ENCODE measurements around the gene SARM1.
"Not testable (repeated sequence)": the region's sequence is repeated elsewhere in the genome, so short reads cannot be mapped to it uniquely, and the experiment has no call there.

The SARM1 gene

DNA sequence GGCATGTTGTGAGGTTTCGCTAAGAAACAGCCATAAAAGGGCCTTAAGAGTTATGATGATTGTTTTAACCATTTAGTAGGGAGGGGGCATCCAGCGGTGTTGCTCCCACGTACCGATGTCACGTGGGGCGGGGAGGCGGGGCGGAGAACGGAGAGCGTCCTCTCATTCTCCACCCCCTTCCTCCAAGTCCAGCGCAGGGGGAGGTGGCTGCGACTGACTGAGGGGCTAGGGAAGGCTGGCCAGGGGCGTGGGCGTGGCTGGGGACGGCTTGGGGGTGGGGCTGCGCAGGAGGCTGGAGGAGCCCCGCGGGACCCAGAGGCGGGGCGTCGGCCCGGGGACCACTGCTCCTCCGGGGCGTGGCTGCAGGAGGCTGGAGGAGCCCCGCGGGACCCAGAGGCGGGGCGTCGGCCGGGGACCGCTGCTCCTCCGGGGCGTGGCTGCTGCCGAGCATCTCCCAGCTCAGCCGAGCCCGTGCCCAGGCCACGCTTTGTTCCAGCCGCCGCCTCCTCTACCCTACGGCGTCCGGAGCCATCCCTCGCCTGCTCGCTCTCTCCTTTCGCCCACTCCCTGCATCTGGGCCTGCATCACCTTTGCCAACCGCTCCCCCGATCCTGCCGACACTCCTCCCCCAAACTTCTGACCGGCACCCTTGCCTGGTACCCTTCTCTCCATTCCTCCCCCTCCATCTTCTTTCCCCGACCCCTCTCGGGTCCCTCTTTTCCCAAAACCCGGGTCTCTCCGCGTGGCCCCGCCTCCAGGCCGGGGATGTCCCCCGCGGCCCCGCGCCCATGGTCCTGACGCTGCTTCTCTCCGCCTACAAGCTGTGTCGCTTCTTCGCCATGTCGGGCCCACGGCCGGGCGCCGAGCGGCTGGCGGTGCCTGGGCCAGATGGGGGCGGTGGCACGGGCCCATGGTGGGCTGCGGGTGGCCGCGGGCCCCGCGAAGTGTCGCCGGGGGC, at the start of gene SARM1:
SARM1 (plus strand) TSS at position 450 of the 958 bp plus-strand sequence; CDS start at position 789, 339 bp downstream.
- peak; percentile 100 for DNase-seq (ENCODE audit: low spot score)

DNA sequence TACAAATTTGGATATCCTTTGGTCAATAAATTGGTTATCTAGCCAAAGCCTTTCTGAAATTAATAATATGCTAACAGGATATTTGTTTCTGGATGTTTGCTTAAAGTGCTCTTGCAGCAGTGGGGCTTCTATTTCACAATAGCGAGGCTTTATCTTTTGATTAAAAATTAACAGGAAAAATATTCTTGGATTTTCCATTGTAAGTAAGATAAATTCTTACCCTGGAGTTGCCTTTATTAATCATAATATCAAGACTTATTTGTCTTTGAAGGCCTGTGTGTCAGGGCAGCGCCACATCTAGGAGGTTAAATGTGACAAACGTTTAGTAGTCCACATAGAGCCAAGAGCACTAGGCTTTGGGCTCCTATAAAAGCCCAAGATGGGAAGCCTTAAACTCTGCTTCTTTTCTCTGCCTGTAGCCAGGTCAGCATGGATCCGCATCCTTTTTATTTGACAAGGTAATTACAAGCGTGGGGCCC, 47.2 kb upstream of the SARM1 start:
- DNase-seq (ENCODE audit: low spot score) = no peak

DNA sequence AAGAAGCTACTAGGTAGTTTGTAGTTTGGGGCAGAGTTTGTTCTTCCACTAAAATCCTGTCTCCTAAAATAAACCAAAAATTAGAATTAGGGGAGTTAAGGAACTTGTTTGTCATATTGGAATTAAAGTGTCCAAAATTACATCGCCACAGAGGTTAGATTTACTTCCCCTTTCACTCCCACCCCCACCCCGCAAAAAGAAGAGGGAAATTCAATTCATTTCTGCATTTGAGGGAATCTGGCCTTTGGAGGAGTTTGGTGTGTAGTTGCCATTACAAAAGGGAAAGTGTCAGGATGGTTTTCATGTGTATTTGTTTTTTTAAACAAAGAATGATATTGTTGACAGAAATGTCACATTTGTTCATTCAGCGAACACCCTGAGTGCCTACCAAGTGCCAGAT, 46.7 kb upstream of the SARM1 start:
- DNase-seq (ENCODE audit: low spot score) = no peak

DNA sequence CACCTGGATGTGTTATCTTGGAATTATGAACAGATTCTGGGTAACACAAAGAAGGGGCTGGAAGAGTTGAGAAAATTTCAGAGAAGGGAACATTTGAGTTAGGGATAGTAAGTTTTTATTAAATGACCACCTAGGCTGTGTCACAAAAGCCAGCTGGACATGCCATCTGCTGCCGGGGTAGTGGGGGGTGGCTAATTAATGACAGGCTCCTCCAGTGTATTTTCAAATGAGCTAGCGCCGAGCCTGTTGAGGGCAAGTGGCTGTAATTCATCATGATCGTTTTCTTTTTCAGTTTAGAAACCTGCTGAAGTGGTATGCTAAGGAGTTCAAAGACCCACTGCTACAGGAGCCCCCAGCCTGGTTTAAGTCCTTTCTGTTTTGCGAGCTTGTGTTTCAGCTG, 46.3 kb upstream of the SARM1 start:
- DNase-seq (ENCODE audit: low spot score) = peak; percentile 31

DNA sequence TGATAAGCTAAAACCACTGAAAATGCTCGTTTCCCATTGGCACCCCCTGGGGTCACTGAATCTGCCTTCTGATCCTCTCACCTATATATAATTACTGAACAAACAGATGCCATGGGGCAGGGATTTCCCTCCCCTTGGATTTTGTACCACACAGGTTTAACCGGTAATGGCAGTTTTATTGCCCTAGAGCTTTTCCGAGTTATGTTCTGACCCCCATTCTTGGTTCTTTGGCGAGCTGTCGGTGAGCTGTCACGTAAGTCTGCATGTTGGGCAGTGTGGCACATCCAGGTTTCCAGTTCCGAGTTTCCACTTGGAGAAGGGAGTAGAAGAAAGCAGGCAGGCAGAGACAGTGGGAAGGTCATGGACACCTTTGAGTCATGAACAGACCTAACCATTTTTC, 45.4 kb upstream of the SARM1 start:
- peak; percentile 14 for DNase-seq (ENCODE audit: low spot score)

DNA sequence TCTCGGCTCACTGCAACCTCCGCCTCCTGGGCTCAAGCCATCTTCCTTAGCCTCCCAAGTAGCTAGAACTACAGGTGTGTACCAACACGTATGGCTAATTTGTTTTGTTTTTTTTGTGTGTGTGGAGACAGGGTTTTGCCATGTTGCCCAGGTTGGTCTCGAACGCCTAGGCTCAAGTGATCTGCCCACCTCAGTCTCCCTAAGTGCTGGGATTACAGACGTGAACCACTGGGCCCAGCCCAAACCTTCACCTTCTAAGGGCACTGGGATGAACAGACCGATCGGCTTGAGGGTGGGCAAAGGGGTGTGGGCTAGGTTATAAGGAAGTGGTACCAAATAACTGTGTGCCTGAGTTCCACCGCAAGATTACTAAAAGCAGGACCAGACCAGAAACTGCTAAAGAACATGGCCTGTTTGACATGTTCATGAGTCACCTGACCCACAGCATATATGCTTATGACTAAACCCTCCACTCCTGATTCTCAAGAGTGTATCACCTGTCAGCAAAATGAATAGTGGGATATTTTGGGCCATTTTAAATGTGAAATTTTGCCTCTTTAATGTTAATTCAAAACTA, 44.4 kb upstream of the SARM1 start:
- peak; percentile 14 for DNase-seq (ENCODE audit: low spot score)

DNA sequence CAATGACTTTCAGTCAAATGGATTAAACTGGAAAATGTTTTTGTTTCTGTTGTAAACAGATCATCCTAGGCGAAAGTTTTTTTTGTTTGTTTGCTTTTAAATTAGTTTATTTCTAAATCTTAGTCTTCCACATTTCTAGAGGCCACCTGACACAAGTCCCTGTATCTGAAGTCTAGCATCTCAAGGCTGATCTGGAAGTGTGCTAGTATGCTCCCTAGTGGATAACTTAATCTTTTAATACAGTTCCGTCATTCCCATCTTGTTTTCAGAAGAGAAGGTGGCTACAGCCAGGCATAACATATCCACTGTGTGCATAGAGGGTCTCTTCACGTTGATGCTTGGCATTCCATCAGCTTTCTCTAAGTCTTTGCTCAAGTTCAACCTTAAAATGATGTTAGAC, 43.8 kb upstream of the SARM1 start:
- DNase-seq (ENCODE audit: low spot score) = peak; percentile 58

DNA sequence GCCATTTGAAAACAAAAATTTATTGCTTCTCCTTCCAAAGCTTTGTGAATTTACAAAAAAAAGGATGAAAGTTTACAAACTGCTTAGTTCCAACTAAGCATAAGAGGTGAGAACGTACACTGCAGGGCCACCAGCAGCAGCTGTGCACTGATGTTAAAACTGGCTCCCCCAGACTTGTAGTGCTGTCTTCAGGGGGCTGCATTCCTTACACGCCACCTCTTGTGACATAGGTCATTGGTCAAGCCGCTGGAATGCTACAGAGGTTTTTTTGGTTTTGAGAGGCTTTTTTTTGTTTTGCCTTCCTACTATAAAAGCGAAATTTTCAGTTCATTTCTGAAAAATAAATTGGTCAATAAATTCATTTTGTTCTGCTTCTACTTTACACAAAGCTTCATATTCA, 43.2 kb upstream of the SARM1 start:
- peak; percentile 11 for DNase-seq (ENCODE audit: low spot score)

DNA sequence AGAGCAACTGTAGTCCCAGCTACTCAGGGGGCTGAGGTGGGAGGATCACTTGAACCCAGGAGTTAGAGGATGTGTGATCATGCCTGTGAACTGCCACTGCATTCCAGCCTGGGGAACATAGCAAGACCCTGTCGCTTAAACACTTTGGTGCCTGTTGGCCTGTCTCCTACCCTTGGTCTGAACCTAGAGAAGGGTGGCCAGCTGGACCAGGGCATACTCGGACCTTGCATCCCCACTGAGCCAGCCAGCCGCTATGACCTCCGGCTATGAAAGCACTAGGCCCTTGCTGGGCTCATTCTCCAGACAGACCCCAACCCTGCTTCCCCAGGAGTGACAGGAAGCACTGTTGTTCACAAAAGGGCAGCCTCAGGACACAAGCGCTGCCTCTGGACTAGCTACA, 40.8 kb upstream of the SARM1 start:
- DNase-seq (ENCODE audit: low spot score) = no peak

DNA sequence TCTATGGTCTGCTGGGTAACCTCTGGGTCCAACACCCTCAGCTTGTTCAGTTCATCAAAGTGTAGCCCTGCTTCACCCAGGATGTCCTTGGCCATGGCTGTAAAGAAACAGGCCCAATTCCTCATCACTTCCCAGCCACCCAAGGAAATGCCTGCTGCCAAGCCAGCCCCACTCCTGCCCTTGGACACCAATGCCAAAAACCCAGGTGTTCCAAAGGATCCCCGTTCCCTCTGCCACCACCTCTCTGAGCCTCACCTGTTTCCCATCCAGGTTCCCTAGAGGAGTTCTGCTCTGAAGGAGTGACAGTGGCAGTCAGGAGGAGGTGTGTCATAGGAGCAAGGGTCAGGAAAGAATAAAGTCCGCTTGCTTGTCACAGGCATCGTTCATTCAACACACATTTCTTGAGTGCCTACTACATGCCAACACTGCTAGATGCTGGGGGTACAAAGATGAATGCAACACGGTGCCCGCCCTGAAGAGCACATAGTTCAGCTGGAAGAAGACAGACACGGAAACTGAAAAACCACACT, 39.5 kb upstream of the SARM1 start:
- DNase-seq (ENCODE audit: low spot score) = no peak

DNA sequence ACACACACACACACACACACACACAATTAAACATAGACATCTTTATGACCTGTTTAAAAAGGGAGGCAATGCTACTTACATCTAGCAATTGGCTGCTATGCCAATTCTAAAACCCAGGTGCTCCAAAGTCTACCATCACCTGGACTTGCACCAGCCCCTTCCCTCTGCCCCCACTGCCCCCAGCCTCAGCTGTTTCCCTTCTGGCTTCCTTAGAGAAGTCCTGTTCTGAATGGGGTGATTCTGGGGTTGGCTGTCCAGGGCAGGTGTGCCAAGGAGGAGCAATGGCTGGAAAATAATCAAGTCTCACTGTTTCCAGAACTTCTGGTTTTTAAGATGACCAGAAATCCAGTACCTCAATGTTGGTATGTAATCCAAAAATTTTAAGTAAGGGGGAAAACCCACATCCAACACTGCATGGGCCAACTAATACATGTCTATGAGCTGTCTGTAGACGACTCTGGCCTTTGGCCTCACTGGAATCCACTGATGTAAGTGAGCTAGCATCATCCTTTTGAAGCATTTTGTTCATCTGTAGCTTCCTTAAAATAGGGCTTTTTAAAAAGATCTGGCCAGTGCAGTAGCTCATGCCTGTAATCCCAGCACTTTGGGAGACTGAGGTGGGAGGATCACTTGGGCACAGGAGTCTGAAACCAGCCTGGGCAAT, 38.3 kb upstream of the SARM1 start:
- no peak for DNase-seq (ENCODE audit: low spot score)

DNA sequence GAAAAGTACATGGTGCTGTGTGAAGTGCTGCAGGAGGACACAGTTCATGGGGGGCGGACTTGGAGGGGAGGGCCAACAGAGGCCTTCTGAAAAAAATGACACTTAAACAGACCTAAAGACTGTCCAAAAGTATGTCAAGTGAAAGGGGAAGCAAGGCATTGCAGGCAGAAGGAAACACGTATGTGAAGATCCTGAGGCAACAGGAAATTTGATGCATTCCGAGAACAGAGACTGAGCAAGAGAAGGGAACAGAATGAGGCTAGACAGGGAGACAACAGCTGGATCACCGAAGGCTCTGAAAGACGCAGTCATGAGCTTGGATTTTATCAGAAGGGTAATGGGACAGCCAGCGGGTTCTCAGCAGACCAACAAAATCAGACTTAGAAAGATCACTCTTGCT, 37.3 kb upstream of the SARM1 start:
- no peak for DNase-seq (ENCODE audit: low spot score)

DNA sequence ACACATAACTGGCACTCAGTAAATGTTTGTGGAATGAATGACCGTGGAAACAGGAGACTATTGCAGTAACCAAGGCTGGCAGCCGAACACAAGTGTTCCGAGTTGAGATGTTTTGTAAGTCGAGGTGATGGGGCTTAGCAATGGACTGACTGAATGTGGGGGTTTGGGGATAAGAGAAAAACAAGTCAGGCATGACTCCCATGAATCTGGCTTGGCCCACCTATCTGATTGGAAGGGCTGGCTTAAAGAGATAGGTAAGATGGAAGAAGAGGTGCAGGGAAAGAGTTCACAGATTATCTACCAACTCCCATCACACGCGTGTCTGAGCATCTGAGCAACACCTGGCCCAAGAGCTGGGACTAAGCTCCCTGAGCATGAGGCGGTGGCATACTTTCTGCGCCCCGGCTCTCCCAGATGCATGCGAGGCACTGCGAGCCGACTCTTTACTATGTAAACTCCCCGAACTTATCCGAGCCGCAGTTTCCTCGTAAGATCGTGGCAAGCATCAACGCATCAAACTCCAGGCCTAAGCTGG, 36.8 kb upstream of the SARM1 start:
- no peak for DNase-seq (ENCODE audit: low spot score)

DNA sequence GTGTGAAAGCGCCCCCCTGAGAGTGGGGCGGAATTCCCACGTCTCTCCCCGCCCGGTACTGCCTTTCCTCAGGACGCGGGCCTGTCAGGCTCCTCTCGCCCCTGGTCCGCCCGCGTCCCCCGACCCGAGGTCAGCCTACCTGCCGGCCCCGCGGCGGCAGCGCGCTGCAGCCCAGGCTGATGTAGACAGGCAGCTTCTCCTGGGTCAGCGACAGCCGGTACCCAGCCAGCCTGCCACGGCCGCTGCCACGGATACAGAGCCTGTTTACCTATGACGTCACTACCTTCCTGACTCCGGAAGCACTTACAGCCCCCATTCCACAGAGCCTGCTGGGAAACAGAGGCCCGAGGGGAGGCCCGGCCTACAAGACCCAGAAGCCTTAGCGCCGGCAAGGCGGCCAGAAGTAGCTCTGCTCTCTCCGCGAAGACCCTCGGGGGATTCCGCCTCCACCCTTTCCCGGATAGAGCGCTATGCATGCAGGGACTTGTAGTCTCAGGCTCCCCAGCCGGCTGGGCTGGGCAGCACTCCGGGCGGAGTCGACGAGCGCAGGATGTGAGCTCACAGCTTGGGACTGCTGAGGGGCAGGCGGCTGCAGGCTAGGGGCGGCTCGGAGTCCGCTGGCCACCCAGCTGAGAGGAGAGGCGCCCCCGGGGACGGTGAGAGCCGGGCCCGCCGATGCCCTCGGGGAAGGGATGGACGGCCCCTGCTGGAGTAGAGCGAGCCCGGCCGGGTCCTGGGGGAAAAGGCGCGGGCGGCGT, 36.1 kb upstream of the SARM1 start, which contains the start of the genes IFT20 and TNFAIP1:
IFT20 (minus strand) TSS at position 272 of the 758 bp plus-strand sequence. CDS start 3,487 bp downstream, outside the sequence.
TNFAIP1 (plus strand) TSS at position 561 of the 758 bp plus-strand sequence. CDS start 3,761 bp downstream, outside the sequence.
- peak; percentile 97 for DNase-seq (ENCODE audit: low spot score)

DNA sequence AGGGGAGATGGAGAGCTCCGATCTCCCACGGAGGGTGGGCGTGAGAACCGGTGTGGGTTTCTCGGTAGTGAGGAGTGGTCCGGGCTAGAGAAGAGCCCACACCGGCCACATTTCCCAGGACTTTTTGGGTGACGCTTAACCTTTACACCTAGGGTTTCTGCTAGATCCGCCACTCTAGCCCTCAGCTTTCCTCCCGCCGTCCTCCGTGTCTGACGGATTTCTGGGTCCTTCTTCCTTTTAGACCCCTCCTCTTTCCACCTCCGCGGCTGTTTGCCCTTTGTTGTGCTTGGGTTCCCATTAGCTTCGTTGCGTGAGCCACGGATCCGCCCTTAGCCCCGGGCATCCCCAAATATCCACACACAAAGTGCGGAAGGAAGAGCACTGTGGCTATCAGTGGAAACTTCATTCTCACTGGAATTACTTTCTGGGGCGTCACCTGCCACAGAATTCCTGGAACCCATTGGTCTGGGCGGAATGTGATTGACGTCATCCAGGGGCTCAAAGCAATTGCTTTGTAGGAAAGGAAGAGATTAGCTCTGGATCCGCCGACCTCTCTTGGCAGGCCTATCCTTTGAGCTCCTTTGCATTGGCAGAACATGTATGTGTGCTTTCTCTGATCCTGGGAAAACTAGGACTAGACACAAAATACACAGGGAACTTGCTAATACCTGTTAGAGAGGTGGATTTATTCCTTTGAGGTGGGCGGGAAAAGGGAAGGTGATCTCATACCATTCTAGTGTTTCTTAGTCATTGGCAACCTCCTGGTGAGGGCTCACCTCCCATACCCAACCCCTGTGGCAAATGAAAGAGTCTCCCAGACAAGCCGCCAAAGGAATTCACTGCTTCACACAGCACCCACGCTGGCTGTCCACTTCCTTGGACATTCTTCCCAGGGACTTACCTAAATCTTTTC, 35.3 kb upstream of the SARM1 start:
- peak; percentile 87 for DNase-seq (ENCODE audit: low spot score)

DNA sequence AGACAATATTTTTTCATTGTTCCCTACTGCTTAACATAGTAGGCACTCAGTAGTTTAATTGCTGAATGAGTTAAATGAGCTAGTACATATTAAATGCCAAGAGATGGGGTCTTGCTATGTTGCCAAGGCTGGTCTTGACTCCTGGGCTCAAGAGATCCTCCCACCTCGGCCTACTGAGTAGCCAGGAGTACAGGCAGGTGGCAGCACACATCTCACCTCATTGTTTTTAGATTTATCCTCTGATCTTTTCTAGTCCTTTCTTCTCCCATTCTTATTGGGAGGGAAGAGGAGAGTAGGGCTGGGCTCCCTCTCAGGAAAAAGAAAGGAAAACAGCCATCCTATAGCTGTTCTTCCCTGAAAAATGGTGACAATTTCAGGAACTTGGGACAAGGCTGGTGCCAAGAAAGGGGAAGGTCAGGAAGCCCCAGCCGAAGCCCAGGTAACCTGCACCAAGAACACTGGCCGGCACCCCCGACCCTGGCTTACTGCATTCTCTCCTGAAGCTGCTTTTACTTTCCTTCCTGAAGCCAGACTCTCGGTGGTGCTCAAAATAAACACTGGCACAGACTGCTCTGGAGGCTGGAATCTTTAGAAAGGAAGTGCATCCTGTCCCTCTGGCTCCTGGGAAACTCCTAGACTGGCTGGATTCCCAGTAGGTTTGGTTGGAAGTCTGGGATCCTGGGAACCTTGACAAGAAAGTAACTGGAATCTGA, 33.3 kb upstream of the SARM1 start:
- DNase-seq (ENCODE audit: low spot score) = no peak

DNA sequence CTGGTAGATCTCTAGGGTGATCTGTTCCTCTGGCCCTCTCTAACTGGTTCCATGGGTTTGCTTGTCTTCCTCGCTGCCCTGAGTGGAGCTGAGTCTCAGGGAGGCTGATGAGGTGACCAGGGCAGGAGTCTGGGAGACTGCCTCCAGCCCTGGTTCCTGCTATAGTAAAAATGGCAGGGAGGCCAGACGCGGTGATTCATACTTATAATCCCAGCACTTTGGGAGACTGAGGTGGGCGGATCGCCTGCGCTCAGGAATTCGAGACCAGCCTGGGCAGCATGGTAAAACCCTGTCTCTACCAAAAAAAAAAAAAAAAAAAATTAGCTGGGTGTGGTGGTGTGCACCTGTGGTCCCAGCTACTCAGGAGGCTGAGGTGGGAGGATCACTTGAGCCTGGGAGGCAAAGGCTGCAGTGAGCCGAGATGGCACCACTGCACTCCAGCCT, 32.7 kb upstream of the SARM1 start:
- not testable (repeated sequence) for DNase-seq (ENCODE audit: low spot score)

DNA sequence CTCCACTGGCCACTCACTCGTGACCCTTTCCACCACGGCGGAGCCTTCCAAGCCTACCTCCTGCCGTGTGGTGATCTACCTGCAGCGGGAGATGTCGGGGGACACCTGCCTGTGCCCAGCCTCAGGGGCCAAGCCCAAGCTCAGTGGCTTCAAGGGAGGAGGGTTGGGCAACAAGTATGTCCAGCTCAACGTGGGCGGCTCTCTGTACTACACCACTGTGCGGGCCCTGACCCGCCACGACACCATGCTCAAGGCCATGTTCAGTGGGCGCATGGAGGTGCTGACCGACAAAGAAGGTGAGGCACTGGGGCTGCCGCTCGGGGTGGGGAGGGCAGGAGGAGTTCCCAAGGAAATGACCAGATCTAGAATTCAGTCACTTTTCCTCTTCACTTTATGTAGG, 32.1 kb upstream of the SARM1 start:
- DNase-seq (ENCODE audit: low spot score) = no peak

DNA sequence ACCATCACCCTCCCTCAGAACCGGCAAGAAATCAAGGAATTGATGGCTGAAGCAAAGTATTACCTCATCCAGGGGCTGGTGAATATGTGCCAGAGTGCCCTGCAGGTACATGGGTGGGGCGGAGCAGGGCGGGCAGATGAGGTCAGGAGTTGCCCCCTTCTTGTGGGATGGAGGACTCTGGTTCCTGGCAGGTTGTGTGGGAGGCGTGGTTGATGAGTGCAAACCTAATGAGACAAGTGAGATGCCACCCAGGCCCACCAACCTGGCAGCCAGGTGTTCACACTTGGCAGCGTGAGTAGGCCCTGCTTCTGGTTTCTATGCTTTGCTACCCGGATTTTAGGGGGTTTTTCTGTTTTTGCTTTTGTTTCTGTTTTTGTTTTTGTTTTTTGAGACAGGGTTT, 31.1 kb upstream of the SARM1 start:
- DNase-seq (ENCODE audit: low spot score) = no peak
